GM12801 (cell line): ENCODE measurements around the gene SEC14L2.

Source experiments
- CTCF ChIP-seq: IDR thresholded peaks from one replicate; pipeline ENCODE4 v1.5.1; 2011; ENCODE audit warnings: control low read depth; ENCODE audit not compliant: insufficient read length; ENCODE audit errors: extremely low read depth

The SEC14L2 gene

GRCh38 chr22:30396871-30397655 is at the start of gene SEC14L2:
Gene SEC14L2 (plus strand): TSS chr22:30397018. CDS start chr22:30397117, 99 bp downstream.
- no peak for TF ChIP-seq CTCF

GRCh38 chr22:30347255-30347892 is 49.4 kb upstream of the SEC14L2 start:
- TF ChIP-seq CTCF, result no peak

GRCh38 chr22:30348404-30348803 is 48.4 kb upstream of the SEC14L2 start:
- TF ChIP-seq CTCF, result no peak

GRCh38 chr22:30348809-30349208 is 48.0 kb upstream of the SEC14L2 start:
- no peak for TF ChIP-seq CTCF

- TF ChIP-seq CTCF, result no peak
Measured at GRCh38 chr22:30351226-30351625, 45.6 kb upstream of the SEC14L2 start.

GRCh38 chr22:30354644-30355043 is 42.2 kb upstream of the SEC14L2 start:
- no peak for TF ChIP-seq CTCF

GRCh38 chr22:30356449-30357235 is 40.2 kb upstream of the SEC14L2 start, which contains the start of the genes CCDC157 and SF3A1:
Gene CCDC157 (plus strand): TSS chr22:30357007. CDS start chr22:30366001, 8,994 bp downstream.
Gene SF3A1 (minus strand): TSS chr22:30356894. CDS start chr22:30356792, 102 bp downstream.
- no peak for TF ChIP-seq CTCF
